ENCODE results near the gene SLC7A4.

SLC7A4 gene

GRCh38 chr22:21014726-21015465 is 17.5 kb downstream of the SLC7A4 start, which contains the start of gene P2RX6:
TSS of gene P2RX6 (plus strand) at chr22:21015165. CDS start at chr22:21015175, 10 bp downstream.
- TF ChIP-seq CTCF (IDR thresholded peaks at IDR 0.05; ENCODE audit: low read depth, low read length, missing control alignments) = no peak
- peak; percentile 25 for DNase-seq
- Histone ChIP-seq H3K36me3 (replicated peaks) (no peaks in the 10 kb centered on the region), H3K4me3 (ENCODE audit: low read depth, low read length) (peak within 1 kb of the TSS; percentile 64), H3K27ac (peak within 1 kb of the TSS; percentile 1), H3K27me3 (replicated peaks) (no peaks in the 10 kb centered on the region)
- in situ Hi-C loops (cut with HindIII; ENCODE audit: low pct_ligation_motif_present, low sequenced_read_pairs) = no loop called here

GRCh38 chr22:21014202-21014725 is 18.1 kb downstream of the SLC7A4 start:
- DNase-seq = peak; percentile 90
- in situ Hi-C loops (cut with HindIII; ENCODE audit: low pct_ligation_motif_present, low sequenced_read_pairs) = no loop called here
- H3K27ac ChIP-seq = peak overlapping the region; percentile 1
- no peaks in the 10 kb centered on the region for H3K27me3 ChIP-seq (replicated peaks)
- TF ChIP-seq CTCF (IDR thresholded peaks at IDR 0.05; ENCODE audit: low read depth, low read length, missing control alignments) = no peak
- H3K36me3 ChIP-seq (replicated peaks) = no peaks in the 10 kb centered on the region
- peak overlapping the region; percentile 64 for H3K4me3 ChIP-seq (ENCODE audit: low read depth, low read length)

- Histone ChIP-seq H3K4me3 (ENCODE audit: low read depth, low read length) (peak overlapping the region; percentile 64), H3K27me3 (replicated peaks) (no peaks in the 10 kb centered on the region), H3K27ac (no peak overlapping the region), H3K36me3 (replicated peaks) (no peaks in the 10 kb centered on the region)
- no peak for DNase-seq
- in situ Hi-C loops (cut with HindIII; ENCODE audit: low pct_ligation_motif_present, low sequenced_read_pairs) = no loop called here
- no peak for TF ChIP-seq CTCF (IDR thresholded peaks at IDR 0.05; ENCODE audit: low read depth, low read length, missing control alignments)
Measured at GRCh38 chr22:21013657-21014201, 18.6 kb downstream of the SLC7A4 start.

GRCh38 chr22:21012446-21013407 is 19.6 kb downstream of the SLC7A4 start:
- Histone ChIP-seq H3K27me3 (replicated peaks) (no peaks in the 10 kb centered on the region), H3K27ac (no peak overlapping the region), H3K4me3 (ENCODE audit: low read depth, low read length) (no peak overlapping the region), H3K36me3 (replicated peaks) (no peaks in the 10 kb centered on the region)
- in situ Hi-C loops (cut with HindIII; ENCODE audit: low pct_ligation_motif_present, low sequenced_read_pairs) = no loop called here
- no peak for DNase-seq
- TF ChIP-seq CTCF (IDR thresholded peaks at IDR 0.05; ENCODE audit: low read depth, low read length, missing control alignments) = no peak

GRCh38 chr22:21010426-21011113 is 21.8 kb downstream of the SLC7A4 start:
- DNase-seq = no peak
- H3K36me3 ChIP-seq (replicated peaks) = no peaks in the 10 kb centered on the region
- no peak overlapping the region for H3K27ac ChIP-seq
- H3K4me3 ChIP-seq (ENCODE audit: low read depth, low read length) = no peak overlapping the region
- in situ Hi-C loops (cut with HindIII; ENCODE audit: low pct_ligation_motif_present, low sequenced_read_pairs) = no loop called here
- H3K27me3 ChIP-seq (replicated peaks) = no peaks in the 10 kb centered on the region
- no peak for TF ChIP-seq CTCF (IDR thresholded peaks at IDR 0.05; ENCODE audit: low read depth, low read length, missing control alignments)

All from brain microvascular endothelial cell (primary cell).